Measurements from ENCODE around the gene MLLT3.

MLLT3 gene

DNA sequence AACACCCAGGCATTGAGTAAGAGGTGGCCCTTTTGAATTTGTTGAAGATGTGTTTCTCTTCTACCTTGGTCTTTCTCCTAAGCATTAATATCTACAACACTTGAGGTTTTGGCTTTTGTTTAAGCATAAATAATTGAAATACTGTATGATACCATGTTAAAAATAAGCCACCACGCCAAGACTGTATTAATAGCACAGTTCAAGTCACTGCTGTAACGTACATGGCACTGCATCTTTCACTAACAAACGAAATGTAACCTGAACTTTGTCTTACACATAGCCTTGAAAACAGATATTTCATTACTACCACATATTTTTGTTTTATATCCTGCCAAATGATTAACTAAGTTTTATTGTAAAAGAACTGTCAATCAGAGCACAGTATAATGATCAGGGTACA lies 112.8 kb downstream of the MLLT3 start:
- DNase-seq (ENCODE audit: low read depth), result no peak

DNA sequence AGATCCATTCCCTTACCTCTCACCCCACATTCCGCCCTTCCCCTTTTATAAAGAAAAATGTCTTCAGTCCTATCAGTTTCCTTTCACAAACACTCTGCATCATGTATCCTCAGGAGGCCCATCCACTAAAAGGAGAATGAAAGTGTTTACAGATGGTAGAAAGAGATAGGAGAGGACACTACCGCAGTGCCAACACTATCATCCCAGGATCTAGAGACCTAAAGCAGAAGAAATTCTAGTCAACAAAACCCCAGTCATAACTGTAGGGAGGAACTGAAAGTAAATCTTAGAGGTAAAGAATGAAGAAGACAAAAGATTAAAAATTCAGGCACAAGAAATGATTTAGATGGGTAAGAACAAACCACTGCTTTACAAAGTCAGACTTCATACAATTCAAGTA lies 114.1 kb downstream of the MLLT3 start:
- no peak for DNase-seq (ENCODE audit: low read depth)

DNA sequence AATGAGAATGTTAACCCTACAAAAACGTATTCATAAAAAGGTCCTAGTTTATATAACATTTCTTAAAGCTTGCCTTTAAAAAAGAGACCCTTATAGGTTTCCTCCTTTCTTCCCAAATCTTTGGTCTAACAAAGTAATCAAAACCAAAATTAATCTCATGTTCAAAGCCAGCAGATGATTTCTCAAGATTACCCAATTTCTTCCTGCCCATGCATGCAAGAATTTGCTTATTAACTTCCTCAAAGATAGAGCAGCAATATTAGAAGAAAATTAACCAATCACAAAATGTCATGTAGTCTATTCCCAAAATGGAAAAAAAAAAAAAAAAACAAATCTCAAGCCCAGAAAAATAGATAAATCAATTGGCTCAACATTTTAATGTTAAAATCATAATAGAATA lies 114.9 kb downstream of the MLLT3 start:
- no peak for DNase-seq (ENCODE audit: low read depth)

DNA sequence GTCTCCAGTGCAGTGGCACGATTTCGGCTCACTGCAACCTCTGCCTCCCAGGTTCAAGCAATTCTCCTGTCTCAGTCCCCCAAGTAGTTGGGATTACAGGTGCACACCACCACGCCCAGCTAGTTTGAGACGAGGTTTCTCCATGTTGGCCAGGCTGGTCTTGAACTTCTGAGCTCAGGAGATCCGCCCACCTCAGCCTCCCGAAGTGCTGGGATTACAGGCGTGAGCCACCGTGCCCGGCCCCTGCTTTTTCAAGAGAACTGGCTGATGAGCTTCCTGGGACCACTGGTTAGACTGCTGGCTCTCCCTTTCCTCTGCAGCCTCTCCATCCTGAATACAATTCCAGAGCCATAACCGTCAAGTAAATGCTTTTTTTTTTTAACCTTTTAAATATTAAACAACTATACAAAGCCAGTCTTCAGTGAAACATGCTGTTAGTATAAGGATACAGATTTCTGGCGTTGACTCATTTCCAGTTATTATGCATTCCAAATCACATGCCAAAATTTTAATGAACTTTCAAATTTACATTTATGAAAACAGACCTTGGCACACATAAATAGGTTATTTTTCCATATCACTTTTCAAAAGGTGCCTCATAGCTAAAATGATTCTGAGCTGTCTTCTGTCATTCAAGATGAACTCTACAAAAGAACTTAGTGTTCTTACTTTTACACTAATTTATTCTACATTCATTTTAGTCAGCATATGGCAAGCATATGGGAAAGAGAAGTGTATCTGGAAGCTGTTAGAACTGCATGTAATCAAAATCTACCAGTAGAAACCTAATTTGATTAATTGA lies 116.0 kb downstream of the MLLT3 start:
- DNase-seq (ENCODE audit: low read depth), result no peak

DNA sequence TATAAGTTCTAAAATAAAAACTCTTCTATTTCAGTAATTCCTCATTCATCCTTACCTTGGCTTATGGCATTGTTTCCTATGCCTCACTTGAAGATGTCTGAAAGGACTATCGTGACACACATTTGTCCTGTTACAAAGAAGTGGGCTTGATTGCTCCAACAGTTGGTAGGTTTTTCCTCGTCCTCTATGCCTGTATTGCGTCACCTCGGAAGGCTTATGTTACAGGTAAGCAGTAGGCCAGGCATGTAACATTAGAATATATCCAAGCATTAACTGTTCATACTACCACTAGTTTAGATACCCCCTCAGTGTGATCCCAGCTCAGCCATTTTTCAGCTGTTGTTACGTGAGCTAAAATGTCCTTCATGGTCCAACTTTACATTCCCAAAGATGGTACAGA lies 116.7 kb downstream of the MLLT3 start:
- DNase-seq (ENCODE audit: low read depth), result no peak

DNA sequence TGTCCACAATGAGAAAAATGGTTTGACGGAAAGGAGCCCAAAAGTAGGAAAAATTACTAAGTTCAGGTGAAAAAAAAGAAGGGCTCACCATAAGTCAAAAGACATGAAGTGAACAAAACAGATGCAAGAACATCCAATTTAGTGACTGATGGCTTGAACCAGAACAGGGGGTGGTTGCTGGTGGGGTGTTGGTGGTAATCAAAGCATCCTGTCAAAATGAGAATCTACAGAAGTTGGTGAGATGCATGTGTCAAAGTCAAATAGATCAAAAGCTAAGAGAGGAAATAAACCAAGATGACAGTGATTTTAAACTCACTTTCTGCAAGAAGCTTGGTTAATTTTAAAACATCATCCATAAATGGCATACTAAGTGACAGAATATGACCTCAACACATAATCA lies 117.4 kb downstream of the MLLT3 start:
- DNase-seq (ENCODE audit: low read depth), result no peak

DNA sequence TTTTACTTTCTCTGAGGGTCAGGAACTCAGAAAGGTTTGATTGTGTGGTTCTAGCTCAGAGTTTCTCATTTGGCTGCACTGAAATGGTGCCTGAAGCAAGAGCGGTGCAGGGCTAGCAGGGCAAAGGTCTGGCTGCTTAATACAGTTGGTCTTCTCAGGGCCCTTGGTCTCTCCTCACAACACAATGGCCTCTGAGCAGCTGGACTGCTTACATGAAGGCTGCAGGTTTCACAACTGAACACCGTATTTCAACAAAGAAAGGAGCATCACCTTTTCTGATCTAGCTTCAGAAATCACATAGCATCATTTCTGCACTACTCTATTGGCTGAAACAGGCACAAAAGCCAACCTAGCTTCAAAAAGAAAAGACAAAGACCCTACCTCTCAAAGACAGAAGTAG lies 122.2 kb downstream of the MLLT3 start:
- DNase-seq (ENCODE audit: low read depth), result no peak

DNA sequence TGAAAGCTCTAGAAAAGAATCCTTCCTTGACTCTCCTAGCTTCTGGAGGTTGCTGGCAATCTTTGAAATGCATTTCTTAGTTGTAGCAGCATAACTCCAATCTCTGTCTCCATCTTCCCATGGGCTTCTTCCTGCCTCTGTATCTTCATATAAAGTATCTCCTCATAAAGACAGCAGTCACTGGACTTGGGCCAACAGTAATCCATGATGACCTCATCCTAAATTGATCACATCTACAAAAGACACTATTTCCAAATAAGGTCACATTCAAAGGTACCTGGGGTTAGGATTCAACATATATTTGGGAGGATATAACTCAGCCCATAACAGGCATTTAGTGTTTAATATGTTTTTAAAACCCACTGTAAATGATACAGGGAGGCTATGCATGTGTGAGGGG lies 123.3 kb downstream of the MLLT3 start:
- no peak for DNase-seq (ENCODE audit: low read depth)

DNA sequence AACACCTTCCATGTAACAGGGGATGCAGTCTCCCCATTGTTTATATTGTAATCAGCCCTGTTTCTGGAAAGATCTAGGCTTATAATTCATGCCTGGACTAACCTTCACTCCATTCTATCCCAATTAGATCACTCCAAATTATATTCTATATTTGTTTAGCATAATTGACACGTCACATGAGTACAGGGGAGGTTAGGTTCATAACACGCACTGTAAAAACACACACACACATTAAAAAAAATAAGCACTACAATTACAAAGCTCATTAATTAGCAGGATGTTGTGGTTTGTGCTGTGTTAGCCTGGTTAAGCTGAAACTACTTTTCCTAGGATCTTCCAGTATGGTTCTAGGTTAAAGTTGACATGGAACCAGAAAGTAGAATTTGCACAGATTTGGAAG lies 126.0 kb downstream of the MLLT3 start:
- DNase-seq (ENCODE audit: low read depth), result no peak

DNA sequence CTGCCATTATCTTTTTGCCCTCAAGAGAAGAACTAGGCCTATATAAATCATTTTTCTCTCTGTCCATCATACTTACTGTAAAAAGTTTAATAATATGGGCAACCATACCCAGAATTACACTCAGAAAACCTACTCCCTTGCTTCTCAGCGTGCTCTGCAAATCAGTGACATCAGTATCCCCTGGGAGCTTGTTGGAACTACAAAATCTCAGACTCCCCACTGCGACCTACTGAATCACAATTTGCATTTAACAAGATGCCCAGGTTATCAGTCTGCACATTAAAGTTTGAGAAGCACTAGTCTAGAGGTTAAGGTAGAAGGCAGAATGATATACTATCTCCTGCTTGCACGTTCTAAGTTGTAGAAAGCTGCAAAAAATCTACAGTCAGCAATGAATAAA lies 127.2 kb downstream of the MLLT3 start:
- no peak for DNase-seq (ENCODE audit: low read depth)

DNA sequence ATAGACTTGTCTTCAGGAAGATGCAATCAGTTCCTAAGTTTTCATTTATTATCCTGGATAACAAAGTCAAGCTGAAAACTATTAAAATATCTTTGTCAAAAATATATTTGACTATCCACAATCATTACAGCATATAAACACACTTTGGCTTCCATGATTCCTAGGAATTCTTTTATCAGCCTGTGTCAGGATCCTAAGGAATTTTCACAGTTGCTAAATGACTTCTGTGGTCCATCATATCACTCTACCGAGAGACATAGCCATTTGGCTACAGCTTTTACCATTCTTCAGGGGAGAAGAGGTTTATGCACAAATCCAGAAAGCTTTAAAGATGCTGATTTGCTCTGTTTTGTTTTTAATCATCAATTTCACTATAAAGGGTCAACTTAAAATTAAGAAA lies 128.3 kb downstream of the MLLT3 start:
- no peak for DNase-seq (ENCODE audit: low read depth)

DNA sequence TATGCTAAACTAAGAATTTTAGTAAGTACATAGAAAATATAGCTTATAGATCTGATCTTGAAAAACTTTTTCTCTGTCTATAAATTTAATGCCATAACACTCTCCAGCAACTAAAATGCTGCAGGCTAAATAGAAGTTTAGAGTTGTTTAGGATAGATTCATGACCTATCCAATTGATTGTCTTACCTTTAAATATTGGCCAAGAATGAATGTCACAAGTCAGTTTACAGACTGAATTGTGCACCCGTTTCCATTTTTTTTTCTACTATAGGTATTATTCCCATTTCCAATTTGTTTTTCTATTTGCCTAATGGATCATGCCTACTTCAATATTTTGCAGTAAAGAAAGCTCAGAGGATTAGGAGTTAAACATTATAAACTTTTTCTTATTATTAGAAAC lies 129.5 kb downstream of the MLLT3 start:
- no peak for DNase-seq (ENCODE audit: low read depth)

DNA sequence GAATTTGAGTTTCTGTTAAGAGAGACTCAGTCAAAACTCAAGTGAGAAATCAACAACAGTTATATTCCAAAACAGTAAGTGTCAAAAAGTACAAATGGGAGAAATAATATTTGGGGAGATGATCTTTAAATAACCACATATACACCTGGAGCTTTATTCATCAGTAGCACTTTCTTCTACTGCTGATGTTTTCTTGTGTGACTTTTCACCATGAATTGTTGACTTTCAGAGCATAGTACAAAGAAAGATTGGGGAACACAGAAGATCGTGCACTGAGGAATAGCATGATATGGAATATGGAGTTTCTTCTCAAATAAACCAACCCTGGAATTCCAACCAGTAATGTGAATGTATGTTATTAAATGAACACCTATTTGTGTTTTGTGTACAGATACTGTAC lies 130.7 kb downstream of the MLLT3 start:
- DNase-seq (ENCODE audit: low read depth), result no peak

DNA sequence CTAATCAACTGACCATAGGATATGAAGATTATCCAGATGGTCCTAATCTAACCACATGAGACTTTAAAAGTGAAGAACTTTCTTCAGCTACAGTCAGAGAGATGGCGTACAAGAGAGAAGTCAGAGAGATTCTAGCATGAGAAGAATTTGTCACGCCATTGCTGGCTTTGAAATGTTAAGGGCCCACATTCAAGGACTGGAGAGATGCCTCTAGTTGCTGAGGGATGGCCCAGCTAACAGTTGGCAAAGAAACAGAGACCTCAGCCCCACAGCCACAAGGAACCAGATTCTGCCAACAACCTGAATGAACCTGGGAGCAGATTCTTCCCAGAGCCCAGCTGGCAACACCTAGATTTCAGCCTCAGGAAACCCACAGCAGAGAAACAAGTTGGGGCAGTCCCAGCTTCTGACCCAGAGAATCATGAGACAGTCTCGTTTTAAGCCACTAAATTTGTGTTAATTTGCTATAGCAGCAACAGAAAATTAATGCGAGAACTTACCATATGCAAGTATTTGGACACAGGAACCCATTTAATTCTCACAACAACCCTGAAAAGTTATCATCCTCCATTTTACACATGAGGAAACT lies 132.0 kb downstream of the MLLT3 start:
- no peak for DNase-seq (ENCODE audit: low read depth)

DNA sequence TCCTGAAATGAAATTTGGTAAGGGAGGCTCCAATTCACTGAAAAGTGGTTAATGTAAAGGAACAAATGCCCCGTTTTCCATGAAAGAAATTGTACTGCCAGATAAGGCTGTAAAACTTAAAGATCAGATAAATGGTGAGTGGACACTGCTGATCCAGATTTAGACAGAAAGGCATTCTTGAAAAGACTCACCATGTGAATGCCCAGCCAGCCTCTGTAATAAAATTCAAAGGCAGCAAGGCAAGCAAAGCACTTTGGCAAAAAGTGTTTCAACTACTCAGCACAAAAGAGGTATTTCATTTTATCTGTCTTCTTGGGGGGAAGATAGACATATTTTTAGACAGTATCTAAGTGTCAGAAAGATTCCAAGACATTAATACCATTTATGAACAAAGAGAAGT lies 133.6 kb downstream of the MLLT3 start:
- DNase-seq (ENCODE audit: low read depth), result no peak

DNA sequence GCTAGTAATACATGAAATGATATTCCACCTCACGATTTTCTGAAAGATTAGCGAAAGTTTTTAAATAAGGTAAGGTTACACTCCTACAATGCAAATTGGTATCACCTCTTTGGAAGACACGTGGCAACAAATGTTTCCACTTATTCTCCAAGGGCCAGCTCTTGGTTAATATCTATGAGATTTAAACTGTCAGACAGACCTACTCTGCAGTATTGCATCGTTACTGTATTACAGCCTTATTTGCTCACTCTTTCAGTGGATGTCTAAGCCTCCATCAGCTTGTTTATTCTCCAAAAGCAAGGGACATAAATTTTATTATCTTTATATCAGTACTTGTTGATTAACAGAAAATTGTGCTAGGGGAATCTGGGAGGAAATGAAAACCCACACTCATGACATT lies 135.7 kb downstream of the MLLT3 start:
- no peak for DNase-seq (ENCODE audit: low read depth)

DNA sequence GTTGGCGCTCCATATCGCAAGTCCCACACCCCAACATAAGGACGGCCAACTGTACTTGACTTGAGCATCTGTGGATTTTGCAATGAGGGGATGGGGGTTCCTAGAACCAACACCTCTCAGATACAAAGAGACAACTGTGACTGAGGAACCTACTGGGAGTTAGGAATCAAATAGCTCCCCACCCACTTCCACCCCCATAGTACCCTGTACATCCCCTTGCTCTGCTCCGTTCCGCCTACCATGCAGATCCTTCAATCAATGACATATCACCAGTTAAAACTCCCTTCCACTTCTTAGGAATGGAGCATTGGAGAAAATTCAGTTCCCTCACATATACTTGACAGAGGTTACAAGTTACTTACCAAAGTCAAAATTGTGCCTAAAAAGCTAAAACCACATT lies 140.9 kb downstream of the MLLT3 start:
- no peak for DNase-seq (ENCODE audit: low read depth)

DNA sequence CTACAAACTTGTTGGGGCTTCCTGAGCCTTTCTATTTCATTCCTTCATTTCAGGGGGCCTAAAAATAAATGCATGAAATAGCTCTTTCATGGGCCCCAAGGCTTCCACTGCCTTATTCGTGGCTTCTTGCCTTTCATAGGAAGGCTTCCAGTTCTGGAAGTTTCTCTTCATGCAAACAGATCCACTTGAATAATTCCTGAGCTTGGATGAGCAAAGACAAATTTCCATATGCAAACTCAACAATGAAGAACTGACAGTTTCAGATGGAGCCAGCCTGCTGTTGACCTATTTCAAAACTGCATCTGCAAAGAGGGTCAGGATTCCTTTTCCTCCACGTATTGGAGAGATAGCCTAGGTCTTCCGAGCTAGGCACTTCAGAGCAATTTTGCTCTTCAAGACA lies 142.1 kb downstream of the MLLT3 start:
- DNase-seq (ENCODE audit: low read depth), result no peak

DNA sequence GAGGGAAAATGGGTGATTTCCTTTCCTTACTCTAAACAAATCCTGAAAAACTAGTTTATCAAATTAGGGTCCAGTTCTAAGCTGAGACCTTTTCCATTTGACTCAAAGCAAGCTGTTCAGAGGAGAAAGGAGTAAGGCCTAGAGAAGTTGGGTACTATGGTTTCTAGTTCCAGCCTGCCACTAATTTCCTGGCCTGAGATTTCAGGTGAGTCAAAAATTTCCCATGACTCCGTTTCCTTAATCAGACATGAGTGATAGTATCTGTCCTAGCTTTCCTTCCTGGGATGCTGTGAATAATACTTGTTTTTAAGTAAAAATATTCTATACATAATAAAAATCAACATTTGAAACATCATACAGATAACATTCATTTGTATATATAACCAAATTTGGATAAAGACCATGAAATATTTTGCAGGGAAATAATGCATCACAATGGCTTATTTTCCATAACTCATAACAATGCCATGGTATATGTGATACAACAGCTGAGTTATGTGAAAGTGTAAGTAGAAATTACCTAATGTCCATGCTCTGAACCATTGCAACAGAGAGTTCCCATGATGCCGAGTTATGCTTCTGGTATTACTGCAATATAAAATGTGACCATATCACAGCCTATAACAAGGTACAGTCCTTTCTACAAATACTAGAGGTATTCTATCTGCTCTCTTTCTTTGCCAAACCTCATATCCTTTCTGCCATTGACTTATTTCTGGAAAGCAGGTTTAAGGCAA lies 142.7 kb downstream of the MLLT3 start:
- no peak for DNase-seq (ENCODE audit: low read depth)

DNA sequence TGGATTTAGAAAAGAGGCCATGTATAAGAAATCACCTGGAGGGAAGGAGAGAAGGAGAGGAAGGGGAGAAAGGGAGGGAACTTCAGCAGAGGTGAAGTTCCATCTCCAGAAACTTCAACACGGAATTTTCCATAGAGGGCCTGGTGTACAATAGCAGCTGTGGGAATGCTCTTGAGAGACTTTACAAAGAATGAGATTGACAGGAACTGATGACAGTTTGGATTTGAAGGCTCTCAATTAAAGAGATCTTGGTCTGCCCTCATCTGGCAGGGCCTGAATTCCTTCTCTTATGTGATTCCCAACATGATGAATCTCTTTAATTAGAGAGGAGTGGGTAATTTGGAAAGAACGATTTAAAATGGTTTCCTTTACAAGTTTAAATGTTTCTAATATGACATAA lies 143.5 kb downstream of the MLLT3 start:
- DNase-seq (ENCODE audit: low read depth), result no peak

DNA sequence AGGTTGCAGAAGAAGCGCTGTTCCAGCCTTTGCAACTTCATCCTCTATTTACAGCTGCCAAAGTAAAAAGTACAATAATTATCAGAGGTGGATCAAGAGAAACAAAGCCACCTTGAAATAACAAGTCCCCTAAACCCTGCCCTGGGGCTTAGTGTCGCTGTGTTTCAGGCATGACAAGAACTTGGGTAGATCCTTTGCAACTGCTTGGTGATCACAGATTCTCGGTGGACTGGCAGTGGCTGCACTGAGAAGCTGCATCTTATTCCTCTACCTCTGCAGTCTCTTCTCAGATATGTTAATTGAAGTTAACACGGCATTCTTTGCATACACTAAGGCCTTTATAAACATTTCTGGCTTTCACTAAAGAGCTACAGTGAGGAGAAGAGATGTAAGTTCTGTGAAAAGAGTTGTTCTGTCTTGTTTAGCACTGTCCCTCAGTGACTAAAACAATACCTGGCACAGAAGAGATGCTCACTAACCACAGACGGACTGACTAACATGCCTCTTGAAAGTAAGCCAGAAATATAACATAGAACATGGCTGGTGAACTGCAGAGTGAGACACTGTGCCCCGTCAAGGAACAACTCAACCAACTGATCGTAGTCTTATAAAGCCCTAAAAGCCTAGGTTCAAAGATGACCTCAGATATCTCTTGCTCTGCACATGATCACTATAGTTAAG lies 144.2 kb downstream of the MLLT3 start:
- DNase-seq (ENCODE audit: low read depth), result no peak

DNA sequence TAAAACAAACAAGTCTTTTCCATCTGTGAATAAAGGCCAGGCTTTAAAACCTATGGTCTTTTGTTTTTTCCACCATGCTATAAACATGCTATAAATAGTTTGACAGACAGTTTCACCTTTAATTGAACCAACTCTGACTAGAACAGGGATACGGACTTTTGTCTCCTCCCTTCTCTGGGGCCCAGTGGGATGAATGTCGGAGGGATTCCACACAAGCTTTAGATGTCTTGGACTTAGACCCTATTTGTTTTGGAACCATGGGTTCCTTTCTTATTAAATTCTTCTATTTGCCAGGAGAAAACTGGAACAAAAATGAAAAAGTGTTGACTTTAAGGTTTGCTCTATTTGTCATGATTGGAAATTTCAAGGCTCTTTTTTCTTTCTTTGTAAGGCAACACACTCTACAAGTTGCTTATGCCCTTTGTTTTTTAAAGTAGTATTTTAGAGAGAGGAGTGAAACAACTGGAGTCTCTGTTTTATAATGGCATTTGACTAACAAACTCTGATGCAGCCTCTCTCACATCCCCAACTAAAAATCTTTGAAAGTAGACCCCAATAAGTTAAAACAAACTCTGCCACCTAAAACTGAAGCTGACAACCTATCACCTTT lies 145.3 kb downstream of the MLLT3 start:
- DNase-seq (ENCODE audit: low read depth), result no peak
